ENCODE data around the gene NOX4. TPM values are rescaled to one million over a fixed set of nuclear protein-coding genes. Genes with fewer than 3 reads are reported as not detected.
"Not testable (repeated sequence)": the region's sequence is repeated elsewhere in the genome, so short reads cannot be mapped to it uniquely, and the experiment has no call there.

The NOX4 gene
- total RNA-seq, 1 experiment from 2014 or later: 1.5 TPM

DNA sequence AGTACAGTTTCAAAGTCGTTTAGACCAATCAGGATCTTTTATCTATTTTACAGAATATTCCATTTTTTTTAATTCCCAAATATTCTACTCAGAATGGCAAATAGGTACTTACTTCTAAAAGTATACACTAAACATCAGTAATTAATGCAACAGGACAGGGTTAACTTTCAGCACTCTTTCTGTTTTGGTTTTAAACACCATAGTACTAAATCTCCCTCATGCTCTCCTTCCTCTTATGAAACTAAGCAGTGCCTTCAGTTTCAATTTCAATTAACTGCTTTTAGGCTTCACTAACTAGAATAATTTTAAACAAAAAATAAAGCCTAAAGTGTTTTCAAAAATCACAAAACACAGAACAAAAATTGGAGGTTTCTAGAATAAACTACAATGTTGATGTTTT is 57.9 kb downstream of the NOX4 start (continued):
- TF ChIP-seq TEAD1 (CRISPR knock-in tag; IDR thresholded peaks at IDR 0.05) (no peak), PREB (CRISPR knock-in tag; IDR thresholded peaks at IDR 0.05; ENCODE audit: borderline replicate concordance) (no peak), STAT6 (CRISPR knock-in tag; conservative IDR thresholded peaks at IDR 0.05; ENCODE audit: low read depth) (no peak), RORB (CRISPR knock-in tag; IDR thresholded peaks at IDR 0.05) (no peak), CREB1 (CRISPR knock-in tag; IDR thresholded peaks at IDR 0.05) (no peak)

GRCh38 chr11:89432182-89432581 is 59.0 kb downstream of the NOX4 start:
- DNase-seq (ENCODE audit: low spot score); H3K27me3 Mint-ChIP-seq (ENCODE audit: low read depth); H3K9me3 Mint-ChIP-seq; CTCF ChIA-PET; H3K27ac Mint-ChIP-seq; H3K36me3 Mint-ChIP-seq; H3K4me1 Mint-ChIP-seq; POLR2A ChIA-PET; ATAC-seq; H3K4me3 Mint-ChIP-seq: not testable (repeated sequence)
- peak; percentile 93 for TF ChIP-seq HMGA2 (CRISPR knock-in tag; IDR thresholded peaks at IDR 0.05)

- H3K27me3 Mint-ChIP-seq (ENCODE audit: low read depth); H3K27ac Mint-ChIP-seq; H3K4me3 Mint-ChIP-seq; CTCF ChIA-PET; POLR2A ChIA-PET; ATAC-seq; DNase-seq (ENCODE audit: low spot score); H3K4me1 Mint-ChIP-seq: not testable (repeated sequence)
- H3K36me3 Mint-ChIP-seq: peaks cover 17% of the 10 kb centered on the region
- H3K9me3 Mint-ChIP-seq: peaks cover 21% of the 10 kb centered on the region
Measured at GRCh38 chr11:89426501-89426900, 64.7 kb downstream of the NOX4 start.

GRCh38 chr11:89421718-89422117 is 69.5 kb downstream of the NOX4 start:
- H3K27me3 Mint-ChIP-seq (ENCODE audit: low read depth): no peaks in the 10 kb centered on the region
- H3K9me3 Mint-ChIP-seq: peaks cover 9% of the 10 kb centered on the region
- CTCF ChIA-PET: no interaction called here

DNA sequence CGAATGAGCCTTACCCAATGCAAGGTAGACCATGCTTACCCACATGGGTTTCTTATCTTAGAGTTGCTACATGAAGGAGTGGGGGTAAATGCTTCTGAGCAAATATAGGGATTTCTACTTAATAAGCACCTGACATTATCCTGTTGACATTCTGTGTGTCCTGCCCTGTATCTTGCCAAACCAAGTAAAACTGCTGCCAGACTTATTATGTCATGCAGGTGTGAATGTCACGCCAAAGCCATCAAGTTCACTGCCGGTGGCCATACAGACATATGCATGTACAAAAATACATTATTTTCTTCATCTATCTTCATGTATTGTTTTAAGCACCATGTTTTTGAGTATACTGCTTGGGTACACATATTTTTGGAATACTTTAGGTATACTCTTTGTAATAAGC is 70.2 kb downstream of the NOX4 start:
- Mint-ChIP-seq H3K4me1 (peaks cover 14% of the 10 kb centered on the region), H3K27me3 (ENCODE audit: low read depth) (no peaks in the 10 kb centered on the region), H3K36me3 (0 out of 2 replicates have a peak, but pooled peaks cover 2% of the 10 kb centered on the region), H3K27ac (no peak overlapping the region), H3K4me3 (no peak overlapping the region), H3K9me3 (peaks cover 2% of the 10 kb centered on the region)
- TF ChIP-seq NR1H2 (CRISPR knock-in tag; IDR thresholded peaks at IDR 0.05) (no peak), MXD4 (CRISPR knock-in tag; IDR thresholded peaks at IDR 0.05; ENCODE audit: borderline replicate concordance) (no peak), FOXP1 (CRISPR knock-in tag; IDR thresholded peaks at IDR 0.05; ENCODE audit: borderline replicate concordance) (no peak), TP53 (CRISPR knock-in tag; IDR thresholded peaks at IDR 0.05) (no peak), ATF1 (CRISPR knock-in tag; IDR thresholded peaks at IDR 0.05) (no peak), ZNF138 (CRISPR knock-in tag; conservative IDR thresholded peaks at IDR 0.05) (no peak), ELF4 (CRISPR knock-in tag; IDR thresholded peaks at IDR 0.05; ENCODE audit: low read depth) (no peak), KAT7 (CRISPR knock-in tag; IDR thresholded peaks at IDR 0.05; ENCODE audit: borderline replicate concordance) (no peak), SMAD4 (CRISPR knock-in tag; IDR thresholded peaks at IDR 0.05) (no peak), TCF7 (CRISPR knock-in tag; IDR thresholded peaks at IDR 0.05; ENCODE audit: low read depth) (no peak)
- TF ChIP-seq, protein P1, sequence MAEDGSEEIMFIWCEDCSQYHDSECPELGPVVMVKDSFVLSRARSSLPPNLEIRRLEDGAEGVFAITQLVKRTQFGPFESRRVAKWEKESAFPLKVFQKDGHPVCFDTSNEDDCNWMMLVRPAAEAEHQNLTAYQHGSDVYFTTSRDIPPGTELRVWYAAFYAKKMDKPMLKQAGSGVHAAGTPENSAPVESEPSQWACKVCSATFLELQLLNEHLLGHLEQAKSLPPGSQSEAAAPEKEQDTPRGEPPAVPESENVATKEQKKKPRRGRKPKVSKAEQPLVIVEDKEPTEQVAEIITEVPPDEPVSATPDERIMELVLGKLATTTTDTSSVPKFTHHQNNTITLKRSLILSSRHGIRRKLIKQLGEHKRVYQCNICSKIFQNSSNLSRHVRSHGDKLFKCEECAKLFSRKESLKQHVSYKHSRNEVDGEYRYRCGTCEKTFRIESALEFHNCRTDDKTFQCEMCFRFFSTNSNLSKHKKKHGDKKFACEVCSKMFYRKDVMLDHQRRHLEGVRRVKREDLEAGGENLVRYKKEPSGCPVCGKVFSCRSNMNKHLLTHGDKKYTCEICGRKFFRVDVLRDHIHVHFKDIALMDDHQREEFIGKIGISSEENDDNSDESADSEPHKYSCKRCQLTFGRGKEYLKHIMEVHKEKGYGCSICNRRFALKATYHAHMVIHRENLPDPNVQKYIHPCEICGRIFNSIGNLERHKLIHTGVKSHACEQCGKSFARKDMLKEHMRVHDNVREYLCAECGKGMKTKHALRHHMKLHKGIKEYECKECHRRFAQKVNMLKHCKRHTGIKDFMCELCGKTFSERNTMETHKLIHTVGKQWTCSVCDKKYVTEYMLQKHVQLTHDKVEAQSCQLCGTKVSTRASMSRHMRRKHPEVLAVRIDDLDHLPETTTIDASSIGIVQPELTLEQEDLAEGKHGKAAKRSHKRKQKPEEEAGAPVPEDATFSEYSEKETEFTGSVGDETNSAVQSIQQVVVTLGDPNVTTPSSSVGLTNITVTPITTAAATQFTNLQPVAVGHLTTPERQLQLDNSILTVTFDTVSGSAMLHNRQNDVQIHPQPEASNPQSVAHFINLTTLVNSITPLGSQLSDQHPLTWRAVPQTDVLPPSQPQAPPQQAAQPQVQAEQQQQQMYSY (CRISPR knock-in tag; IDR thresholded peaks at IDR 0.05): no peak
- POLR2A ChIA-PET: no interaction called here
- ATAC-seq (no peak), DNase-seq (ENCODE audit: low spot score) (no peak)
- CTCF ChIA-PET: no interaction called here

More at GRCh38 chr11:89421718-89422117, 69.5 kb downstream of the NOX4 start:
- no peak for DNase-seq (ENCODE audit: low spot score)
- no peak for TF ChIP-seq E2F5 (CRISPR knock-in tag; IDR thresholded peaks at IDR 0.05)
- Mint-ChIP-seq H3K36me3 (peaks cover 10% of the 10 kb centered on the region), H3K27ac (no peak overlapping the region), H3K4me1 (peaks cover 7% of the 10 kb centered on the region), H3K4me3 (no peak overlapping the region)
- POLR2A ChIA-PET: no interaction called here
- no peak for ATAC-seq
